22Rv1 (cell line): ENCODE data around the gene ALKBH5.
"Not testable (repeated sequence)": the region's sequence is repeated elsewhere in the genome, so short reads cannot be mapped to it uniquely, and the experiment has no call there.

Experiments used
- H3K27ac ChIP-seq: fragments of 450-650 bp; 2 replicates; pipeline ENCODE4 v1.5.1; 2017
- CTCF ChIP-seq: fragments of 450-650 bp; IDR thresholded peaks from 2 replicates; pipeline ENCODE4 v1.5.1; 2017; ENCODE audit warnings: mild to moderate bottlenecking
- ZFX ChIP-seq: fragments of 450-650 bp; IDR thresholded peaks from 2 replicates; pipeline ENCODE4 v1.6.1; 2017; ENCODE audit warnings: antibody characterized with exemption, borderline replicate concordance

ALKBH5 gene

GRCh38 chr17:18206962-18207361 is 23.3 kb downstream of the ALKBH5 start:
- TF ChIP-seq CTCF (no peak), ZFX (no peak)
- no peak overlapping the region for H3K27ac ChIP-seq

- TF ChIP-seq CTCF (no peak), ZFX (no peak)
- no peak overlapping the region for H3K27ac ChIP-seq
These were observed 24.5 kb downstream of the ALKBH5 start for GRCh38 chr17:18208092-18208491.

- no peak for TF ChIP-seq CTCF
- no peak for TF ChIP-seq ZFX
- H3K27ac ChIP-seq, result no peak overlapping the region
These were observed 30.1 kb downstream of the ALKBH5 start for GRCh38 chr17:18213666-18214270.

- H3K27ac ChIP-seq, result not testable (repeated sequence)
These were observed 33.3 kb downstream of the ALKBH5 start for GRCh38 chr17:18216906-18217305.

- no peak overlapping the region for H3K27ac ChIP-seq
- TF ChIP-seq ZFX, result no peak
- peak; percentile 93 for TF ChIP-seq CTCF
These were observed 33.9 kb downstream of the ALKBH5 start for GRCh38 chr17:18217412-18218015.

GRCh38 chr17:18218756-18219415 is 35.3 kb downstream of the ALKBH5 start:
- TF ChIP-seq ZFX, result no peak
- no peak for TF ChIP-seq CTCF
- no peak overlapping the region for H3K27ac ChIP-seq

- no peak for TF ChIP-seq ZFX
- TF ChIP-seq CTCF, result no peak
- H3K27ac ChIP-seq, result no peak overlapping the region
These were observed 40.4 kb downstream of the ALKBH5 start for GRCh38 chr17:18224053-18224386.
